ENCODE data around the gene GNB3. TPM values are rescaled to one million over a fixed set of nuclear protein-coding genes. Genes with fewer than 3 reads are reported as not detected.

GNB3 gene
- total RNA-seq, 2 donors from 2014 or later: 0.62 to 0.72 TPM

DNA sequence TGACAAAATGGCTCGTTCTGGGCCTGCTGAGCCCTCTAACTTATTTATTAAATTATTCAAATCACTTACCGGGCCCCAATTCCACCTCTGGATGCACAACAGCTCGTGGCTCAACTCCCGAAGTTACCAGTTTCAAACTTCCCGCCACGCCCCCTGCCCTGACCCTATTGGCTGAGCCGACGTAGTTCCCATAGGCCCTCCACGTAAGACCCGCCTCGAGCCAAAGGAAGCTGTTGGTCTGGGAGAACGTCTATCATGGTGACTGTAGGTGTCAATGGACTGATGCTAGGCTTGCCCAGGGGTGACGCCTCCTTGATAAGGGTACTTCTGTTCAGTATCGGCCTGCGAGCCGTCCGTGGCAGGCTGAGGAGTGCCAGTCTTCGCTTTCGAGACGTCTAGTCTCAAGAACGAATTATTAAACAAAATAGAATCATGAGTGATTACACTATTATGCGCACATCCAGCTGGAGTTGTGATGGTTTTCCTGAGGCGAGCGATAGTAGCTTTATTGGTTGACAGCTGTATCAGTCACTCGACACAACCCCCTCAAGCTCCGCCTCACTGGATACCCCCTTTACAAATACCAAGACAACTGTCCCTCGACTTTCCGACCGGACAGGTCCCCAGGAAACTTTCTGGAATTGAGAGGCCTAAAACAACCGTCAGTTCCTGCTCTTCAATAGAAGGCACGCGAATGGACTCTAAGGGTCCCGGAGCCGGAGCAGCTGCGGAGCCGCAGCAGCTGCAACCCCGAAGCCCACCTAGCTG lies 10.6 kb downstream of the GNB3 start, which contains the start of gene CDCA3:
TSS of gene CDCA3 (minus strand) at position 134 of the 768 bp plus-strand sequence. CDS start 334 bp downstream, outside the sequence.
- Histone ChIP-seq H3K4me3 (peak within 1 kb of the TSS; percentile 65), H3K27me3 (no peaks in the 10 kb centered on the region), H3K36me3 (no peaks in the 10 kb centered on the region), H3K4me1 (peaks cover 13% of the 10 kb centered on the region), H3K27ac (peak within 1 kb of the TSS; percentile 99), H3K9ac (ENCODE audit: low read depth in 2 of 2, low read length in 2 of 2) (peak within 1 kb of the TSS; percentile 70), H3K9me3 (no peaks in the 10 kb centered on the region)
- TF ChIP-seq CTCF (IDR thresholded peaks at IDR 0.05): no peak
- peak; percentile 98 for DNase-seq
- intact Hi-C loops (cut with DNase I): no loop called here

DNA sequence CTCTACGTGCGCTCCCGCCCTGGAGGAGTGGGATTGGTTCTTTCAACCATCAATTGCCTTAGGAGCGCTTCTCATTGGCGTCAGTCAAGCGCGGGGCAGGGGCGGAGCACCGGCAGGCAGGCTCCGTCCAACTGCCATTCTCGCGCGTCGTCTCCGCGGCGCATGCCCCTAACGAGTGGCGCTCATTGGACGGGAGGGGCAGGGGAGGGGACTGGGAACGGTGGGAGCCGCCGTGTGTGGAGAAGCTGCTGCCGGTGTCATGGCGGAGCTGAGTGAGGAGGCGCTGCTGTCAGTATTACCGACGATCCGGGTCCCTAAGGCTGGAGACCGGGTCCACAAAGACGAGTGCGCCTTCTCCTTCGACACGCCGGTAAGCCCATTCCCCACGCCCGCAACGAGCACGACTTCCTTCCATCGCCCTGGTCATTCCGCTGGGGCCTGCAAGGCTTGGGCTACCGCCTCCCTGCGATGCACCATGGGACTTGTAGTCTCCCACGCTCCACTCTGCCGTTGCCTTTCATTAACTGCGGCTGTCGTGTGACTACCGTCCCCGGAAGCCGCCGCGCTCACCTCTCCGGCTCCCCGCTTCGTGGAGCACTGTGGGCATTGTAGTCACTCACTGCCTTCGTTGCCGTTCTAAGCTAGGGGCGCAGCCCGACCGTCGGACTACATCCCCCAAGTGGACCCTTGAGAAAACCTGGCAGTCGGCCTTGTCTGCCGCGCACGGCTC lies 11.4 kb downstream of the GNB3 start, which contains the start of gene USP5:
TSS of gene USP5 (plus strand) at position 230 of the 730 bp plus-strand sequence. CDS start at position 260, 30 bp downstream.
- no peaks in the 10 kb centered on the region for H3K9me3 ChIP-seq
- no peaks in the 10 kb centered on the region for H3K27me3 ChIP-seq
- peak within 1 kb of the TSS; percentile 65 for H3K4me3 ChIP-seq
- TF ChIP-seq CTCF (IDR thresholded peaks at IDR 0.05): no peak
- peak; percentile 98 for DNase-seq
- peak within 1 kb of the TSS; percentile 99 for H3K27ac ChIP-seq
- peaks cover 1% of the 10 kb centered on the region for H3K36me3 ChIP-seq
- H3K9ac ChIP-seq (ENCODE audit: low read depth in 2 of 2, low read length in 2 of 2): peak within 1 kb of the TSS; percentile 70 to 71
- peaks cover 13% of the 10 kb centered on the region for H3K4me1 ChIP-seq
- intact Hi-C loops (cut with DNase I): no loop called here

DNA sequence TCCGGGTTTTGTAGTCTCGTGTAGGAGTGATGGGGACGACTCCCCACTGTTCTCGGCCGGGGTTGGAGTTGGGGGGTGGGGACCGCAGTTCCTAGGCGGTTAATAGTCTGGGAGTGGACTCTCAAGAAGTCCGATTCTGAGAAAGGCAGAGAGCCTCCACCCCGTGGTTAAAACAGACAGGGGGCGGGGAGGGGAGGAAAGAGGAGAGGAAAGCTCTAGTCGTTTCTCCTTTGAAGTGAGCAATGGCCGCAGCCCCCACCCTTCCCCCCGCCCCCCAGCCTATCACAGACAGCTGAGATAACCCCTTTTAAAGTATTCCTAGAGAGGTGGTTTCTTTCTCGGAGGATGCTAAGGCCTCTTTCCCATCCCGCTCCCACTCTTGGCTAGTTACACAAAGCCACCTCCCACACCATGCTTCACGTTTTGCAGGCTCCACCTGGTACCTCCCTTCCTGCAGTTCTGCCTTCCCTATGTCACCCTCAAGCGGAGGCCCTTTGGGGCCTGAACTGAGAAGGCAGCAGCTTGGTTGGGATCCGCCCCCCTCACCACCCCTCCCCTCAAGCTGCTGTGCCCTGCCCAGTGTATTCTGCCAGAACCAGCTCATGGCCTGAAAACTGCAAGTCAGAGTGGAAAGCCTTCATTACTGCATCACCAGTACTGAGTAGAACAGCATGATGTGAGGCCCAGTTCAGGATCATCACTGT lies 12.1 kb downstream of the GNB3 start:
- Histone ChIP-seq H3K4me3 (peak overlapping the region; percentile 65), H3K27me3 (no peaks in the 10 kb centered on the region), H3K27ac (peak overlapping the region; percentile 50), H3K36me3 (peaks cover 9% of the 10 kb centered on the region), H3K9me3 (no peaks in the 10 kb centered on the region), H3K9ac (ENCODE audit: low read depth in 2 of 2, low read length in 2 of 2) (peak overlapping the region; percentile 58 to 71), H3K4me1 (peaks cover 13% of the 10 kb centered on the region)
- TF ChIP-seq CTCF (IDR thresholded peaks at IDR 0.05): no peak
- peak; percentile 46 for DNase-seq
- intact Hi-C loops (cut with DNase I): no loop called here

DNA sequence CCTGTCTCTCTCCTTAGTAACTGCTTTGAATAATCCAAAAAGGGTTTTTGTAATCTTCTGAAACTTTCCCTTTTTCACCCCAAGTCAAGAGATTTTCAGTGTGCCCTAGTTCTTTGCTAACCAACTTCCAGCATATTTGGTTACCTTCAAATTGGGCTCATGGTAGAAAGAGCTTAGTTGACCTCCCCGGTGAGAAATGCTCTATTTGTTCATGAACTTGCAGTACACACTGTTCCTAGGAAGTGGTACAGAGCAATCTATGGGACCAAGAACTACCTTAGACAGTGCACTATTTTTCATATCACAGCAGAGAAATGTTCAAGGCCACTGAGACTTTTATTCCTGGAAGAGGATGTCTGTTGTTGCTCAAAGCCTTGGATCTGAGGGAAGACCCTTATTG lies 12.9 kb downstream of the GNB3 start:
- Histone ChIP-seq H3K4me1 (peaks cover 13% of the 10 kb centered on the region), H3K9me3 (no peaks in the 10 kb centered on the region), H3K9ac (ENCODE audit: low read depth in 2 of 2, low read length in 2 of 2) (peak overlapping the region in 1 of 2 donors; percentile 71), H3K27me3 (no peaks in the 10 kb centered on the region), H3K4me3 (no peak overlapping the region), H3K36me3 (peaks cover 9% of the 10 kb centered on the region), H3K27ac (peak overlapping the region; percentile 50)
- DNase-seq: no peak
- TF ChIP-seq CTCF (IDR thresholded peaks at IDR 0.05): no peak
- intact Hi-C loops (cut with DNase I): no loop called here

DNA sequence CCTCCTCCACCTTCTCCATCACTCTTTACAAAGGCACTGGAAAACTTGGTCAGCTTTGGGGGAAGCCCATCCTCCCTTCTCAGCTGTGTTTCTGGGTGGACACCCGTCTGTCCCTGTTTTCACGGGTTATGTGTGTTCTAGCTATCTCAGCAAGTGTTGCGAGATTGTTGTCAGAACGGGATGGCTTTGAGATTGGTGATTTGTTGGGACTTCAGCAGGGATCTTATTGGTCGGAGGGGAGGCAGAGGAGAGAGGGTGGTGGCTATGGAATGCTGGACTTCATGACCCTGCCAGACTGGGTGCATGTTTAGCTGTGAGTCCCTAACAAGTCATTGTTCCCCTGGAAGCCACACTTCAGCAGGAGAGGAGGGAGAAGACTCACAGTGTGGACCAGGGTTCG lies 13.3 kb downstream of the GNB3 start:
- H3K9ac ChIP-seq (ENCODE audit: low read depth in 2 of 2, low read length in 2 of 2): peak overlapping the region in 1 of 2 donors; percentile 71
- H3K36me3 ChIP-seq: peaks cover 9% of the 10 kb centered on the region
- no peaks in the 10 kb centered on the region for H3K27me3 ChIP-seq
- peaks cover 13% of the 10 kb centered on the region for H3K4me1 ChIP-seq
- DNase-seq: no peak
- no peak for TF ChIP-seq CTCF (IDR thresholded peaks at IDR 0.05)
- intact Hi-C loops (cut with DNase I): no loop called here
- no peak overlapping the region for H3K4me3 ChIP-seq
- H3K9me3 ChIP-seq: no peaks in the 10 kb centered on the region
- no peak overlapping the region for H3K27ac ChIP-seq
